Neuronal stem cell (in vitro differentiated cells): Measurements from ENCODE around the gene C18orf32. TPM values are rescaled to one million over a fixed set of nuclear protein-coding genes. Genes with fewer than 3 reads are reported as not detected.

ENCODE experiments used
- DNase-seq: peaks from one replicate; pipeline ENCODE4 v3.0.0-alpha.2; 2013; ENCODE audit warnings: low spot score
- H2AFZ ChIP-seq: one replicate; pipeline ENCODE4 v1.6.1; 2013; ENCODE audit warnings: mild to moderate bottlenecking, low read length, inconsistent platforms
- H2AK5ac ChIP-seq: 2 replicates; pipeline ENCODE4 v1.6.1; 2013; ENCODE audit warnings: low read depth, mild to moderate bottlenecking, inconsistent platforms, low read length, moderate library complexity, mixed read lengths
- H2BK120ac ChIP-seq: 2 replicates; pipeline ENCODE4 v1.6.1; 2013; ENCODE audit warnings: low read depth, mild to moderate bottlenecking, inconsistent platforms, low read length, moderate library complexity, mixed read lengths
- H2BK12ac ChIP-seq: one replicate; pipeline ENCODE4 v1.6.1; 2013; ENCODE audit warnings: low read length, inconsistent platforms
- H2BK15ac ChIP-seq: 2 replicates; pipeline ENCODE4 v1.6.1; 2013; ENCODE audit warnings: mild to moderate bottlenecking, low read length, inconsistent platforms, mixed read lengths
- H2BK5ac ChIP-seq: one replicate; pipeline ENCODE4 v1.6.1; 2013; ENCODE audit warnings: inconsistent platforms, mild to moderate bottlenecking, low read length, moderate library complexity
- H3K14ac ChIP-seq: one replicate; pipeline ENCODE4 v1.6.1; 2013; ENCODE audit warnings: low read length, inconsistent platforms
- H3K18ac ChIP-seq: 2 replicates; pipeline ENCODE4 v1.6.1; 2013; ENCODE audit warnings: low read length, inconsistent platforms
- H3K23ac ChIP-seq: 2 replicates; pipeline ENCODE4 v1.6.1; 2013; ENCODE audit warnings: low read depth, mild to moderate bottlenecking, mixed read lengths, low read length, inconsistent platforms; ENCODE audit not compliant: poor library complexity
- H3K27ac ChIP-seq: replicated peaks from 3 replicates; pipeline ENCODE4 v1.5.1; 2013; ENCODE audit warnings: low read length, inconsistent platforms
- H3K27me3 ChIP-seq, 3 experiments: 2 replicates each; pipeline ENCODE4 v1.6.1; 2013; ENCODE audit warnings: low read length in 3 of 3, mild to moderate bottlenecking in 2 of 3, inconsistent platforms in 1 of 3, low read depth in 1 of 3, mixed read lengths in 1 of 3, moderate library complexity in 1 of 3; ENCODE audit not compliant: control insufficient read depth in 3 of 3, insufficient read depth in 3 of 3
- H3K36me3 ChIP-seq, 2 donors: replicated peaks in 1 of 2; 2 replicates each; pipeline ENCODE4 v1.6.1; 2013; ENCODE audit warnings: low read length in 2 of 2; ENCODE audit not compliant: control insufficient read depth in 2 of 2, insufficient read depth in 2 of 2
- H3K4ac ChIP-seq: 2 replicates; pipeline ENCODE4 v1.6.1; 2013; ENCODE audit warnings: inconsistent platforms, mild to moderate bottlenecking, low read length, moderate library complexity
- H3K4me1 ChIP-seq, 2 donors: 1 replicate in 1 of 2; 2 replicates in 1 of 2; pipeline ENCODE4 v1.6.1; 2013; ENCODE audit warnings: low read length in 2 of 2, low read depth in 1 of 2; ENCODE audit not compliant: control insufficient read depth in 2 of 2, insufficient read depth in 1 of 2
- H3K4me2 ChIP-seq: one replicate; pipeline ENCODE4 v1.6.1; 2013; ENCODE audit warnings: mild to moderate bottlenecking, low read length, inconsistent platforms; ENCODE audit not compliant: insufficient read depth, poor library complexity, severe bottlenecking
- H3K4me3 ChIP-seq, 2 donors: 2 replicates each; pipeline ENCODE4 v1.5.1; 2013; ENCODE audit warnings: low read length in 2 of 2, mild to moderate bottlenecking in 2 of 2, inconsistent platforms in 1 of 2, moderate library complexity in 1 of 2
- H3K79me1 ChIP-seq: one replicate; pipeline ENCODE4 v1.6.1; 2013; ENCODE audit warnings: low read depth, mild to moderate bottlenecking, inconsistent platforms, low read length, moderate library complexity
- H3K9ac ChIP-seq: one replicate; pipeline ENCODE4 v1.6.1; 2013; ENCODE audit warnings: mild to moderate bottlenecking, low read depth, low read length, inconsistent platforms; ENCODE audit not compliant: poor library complexity
- H3K9me3 ChIP-seq, 2 donors: replicated peaks in 1 of 2; 2 replicates each; pipeline versions ENCODE3 to v1.6.1; 2013; ENCODE audit warnings: low read length in 2 of 2, mild to moderate bottlenecking in 2 of 2, inconsistent platforms in 1 of 2, low read depth in 1 of 2, mixed read lengths in 1 of 2, moderate library complexity in 1 of 2; ENCODE audit not compliant: control insufficient read depth in 2 of 2, insufficient read depth in 1 of 2
- H4K8ac ChIP-seq: one replicate; pipeline ENCODE4 v1.6.1; 2013; ENCODE audit warnings: low read depth, mild to moderate bottlenecking, inconsistent platforms, low read length, moderate library complexity
- H4K91ac ChIP-seq: one replicate; pipeline ENCODE4 v1.6.1; 2013; ENCODE audit warnings: low read length, low read depth, mild to moderate bottlenecking, inconsistent platforms; ENCODE audit not compliant: poor library complexity
- WGBS, 2 donors: extraction: QIAGEN DNeasy Blood & Tissue Kit; methylation state at CpG; one replicate each; pipeline ENCODE4 v1.1.7; 2013; ENCODE audit warnings: missing lambda C conversion rate in 2 of 2, mixed read lengths in 1 of 2; ENCODE audit not compliant: insufficient read length in 2 of 2, insufficient replicate concordance in 1 of 2; ENCODE audit errors: extremely low coverage in 2 of 2; 5-methylcytosine and 5-hydroxymethylcytosine counted together
- polyA plus RNA-seq, 2 experiments: library from polyadenylated mRNA; stranded (reverse); fragments of 200-250 nt; gene quantifications; one replicate each; pipeline ENCODE4 v1.2.3, GENCODE V29; 2013

The C18orf32 gene
- polyA plus RNA-seq (2013, experiment 1 of 2) = 77.9 TPM
- 78.9 TPM for polyA plus RNA-seq (2013, experiment 2 of 2)

DNA sequence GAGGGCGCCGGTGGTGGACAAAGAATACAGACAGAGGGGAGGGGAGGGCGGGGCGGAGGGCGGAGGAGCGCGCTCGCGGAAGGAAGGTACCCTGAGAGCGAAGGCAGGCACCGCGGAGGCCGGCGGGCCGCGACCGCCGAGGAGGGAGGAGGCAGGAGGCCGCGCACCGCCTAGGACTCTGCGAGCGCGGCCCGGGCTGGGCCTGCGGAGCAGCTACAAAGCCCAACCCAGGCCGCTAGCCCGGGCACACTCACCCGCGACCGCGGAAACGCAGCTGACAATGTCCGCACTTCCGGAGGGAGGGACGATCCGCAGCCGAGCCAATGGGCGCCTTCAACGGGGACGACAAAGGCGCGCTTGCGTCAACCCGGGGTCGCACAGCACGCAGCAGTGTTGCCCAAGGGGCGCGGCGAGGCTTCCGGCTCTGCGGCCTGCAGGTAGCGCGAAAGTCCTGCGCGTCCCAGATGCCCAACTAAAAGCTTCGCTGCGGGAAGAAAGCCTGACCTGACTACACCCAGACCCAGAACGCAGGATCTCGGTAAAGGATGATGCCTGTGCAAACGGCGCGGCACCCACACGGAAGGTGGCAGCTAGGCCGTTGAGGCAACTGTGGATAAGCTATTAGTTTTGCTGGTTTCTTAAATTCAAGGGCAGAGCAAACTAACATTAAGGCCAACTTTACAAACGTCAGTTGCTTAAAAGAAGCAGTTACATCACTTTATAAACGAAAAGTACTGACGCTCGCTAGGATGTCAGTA lies at the start of gene C18orf32:
Gene C18orf32, minus strand, starts transcription at position 282 of the 758 bp plus-strand sequence. CDS start 3,486 bp downstream, outside the sequence.
- Histone ChIP-seq H2BK12ac (no peak within 1 kb of the TSS), H2BK15ac (no peak within 1 kb of the TSS), H2AK5ac (no peak within 1 kb of the TSS), H3K9me3 (no peaks in the 10 kb centered on the region), H3K4me2 (peak within 1 kb of the TSS; percentile 58), H4K91ac (no peak within 1 kb of the TSS), H3K36me3 (peaks cover 15 to 61% of the 10 kb centered on the region in 2 donors), H3K18ac (peak within 1 kb of the TSS; percentile 97), H3K4me3 (peak within 1 kb of the TSS; percentile 67 to 92), H3K4me1 (peaks cover 7 to 17% of the 10 kb centered on the region in 2 donors), H2BK5ac (no peak within 1 kb of the TSS), H2AFZ (peak within 1 kb of the TSS; percentile 90), H3K14ac (no peak within 1 kb of the TSS), H3K9ac (peak within 1 kb of the TSS; percentile 90), H3K23ac (peak within 1 kb of the TSS; percentile 94), H4K8ac (no peak within 1 kb of the TSS), H2BK120ac (no peak within 1 kb of the TSS), H3K79me1 (peaks cover 2% of the 10 kb centered on the region), H3K4ac (no peak within 1 kb of the TSS), H3K27ac (peak within 1 kb of the TSS; percentile 78), H3K27me3 (no peaks in the 10 kb centered on the region)
- no CpG with 5 or more reads among the region's 69 CpGs for WGBS, 2 donors
- DNase-seq = peak; percentile 82

DNA sequence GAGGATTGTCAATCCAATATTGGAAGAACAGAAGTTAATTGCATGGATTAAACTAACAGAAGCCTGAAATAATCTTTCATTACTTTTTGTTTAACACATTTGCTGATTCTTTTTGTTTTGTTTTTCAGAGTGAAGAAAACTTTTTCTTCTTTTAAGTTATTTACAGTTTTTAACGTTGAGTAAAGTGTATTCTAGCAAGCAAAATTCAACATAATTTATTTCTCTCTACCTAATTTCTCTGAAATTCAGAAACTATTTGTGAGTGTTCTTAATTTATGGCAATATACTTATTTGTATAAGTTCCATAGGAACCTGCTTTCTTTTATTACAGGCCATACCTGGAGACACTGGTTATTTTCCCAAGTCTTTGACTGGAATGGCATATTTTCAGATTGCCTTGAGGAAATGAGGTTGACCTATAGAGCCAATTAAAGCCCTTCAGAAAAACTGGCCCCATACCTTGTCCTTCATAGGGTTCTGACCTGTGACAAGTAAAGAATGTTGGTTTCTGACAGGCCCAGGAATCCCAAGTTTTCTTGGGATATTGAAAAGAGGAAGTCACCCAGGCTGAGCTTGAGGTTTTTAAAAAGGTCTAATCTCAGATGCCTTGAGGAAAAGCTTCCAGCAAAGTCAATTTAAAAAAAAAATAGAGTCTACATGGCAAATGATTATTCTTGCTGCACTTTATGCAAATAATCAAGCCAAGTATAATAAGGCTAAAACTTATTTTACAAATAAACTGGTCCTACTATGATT lies 48.0 kb upstream of the C18orf32 start:
- Histone ChIP-seq H3K4me1 (peaks cover 0 to 5% of the 10 kb centered on the region in 2 donors), H3K9me3 (peaks cover 1 to 9% of the 10 kb centered on the region in 2 donors), H2AFZ (no peak overlapping the region), H2BK12ac (no peak overlapping the region), H3K18ac (no peak overlapping the region), H4K8ac (no peak overlapping the region), H3K23ac (no peak overlapping the region), H2AK5ac (no peak overlapping the region), H2BK120ac (no peak overlapping the region), H3K9ac (no peak overlapping the region), H3K27me3 (no peaks in the 10 kb centered on the region), H4K91ac (no peak overlapping the region), H3K4me3 (no peak overlapping the region), H3K14ac (no peak overlapping the region), H3K36me3 (no peaks in the 10 kb centered on the region), H3K79me1 (no peaks in the 10 kb centered on the region), H3K27ac (no peak overlapping the region), H2BK15ac (no peak overlapping the region), H3K4me2 (no peak overlapping the region), H3K4ac (no peak overlapping the region), H2BK5ac (no peak overlapping the region)
- no CpG with 5 or more reads among the region's 1 CpG for WGBS, 2 donors
- DNase-seq = no peak

GRCh38 chr18:49531678-49532153 lies 44.7 kb upstream of the C18orf32 start:
- no CpG with 5 or more reads among the region's 10 CpGs for WGBS, 2 donors
- H2BK120ac ChIP-seq = no peak overlapping the region
- no peak overlapping the region for H3K4me3 ChIP-seq

GRCh38 chr18:49529596-49529995 lies 42.6 kb upstream of the C18orf32 start:
- Histone ChIP-seq H2BK120ac (no peak overlapping the region), H3K4me3 (no peak overlapping the region), H3K27ac (no peak overlapping the region), H2BK5ac (no peak overlapping the region), H2BK12ac (no peak overlapping the region), H3K23ac (no peak overlapping the region), H3K79me1 (no peaks in the 10 kb centered on the region), H4K8ac (no peak overlapping the region), H4K91ac (no peak overlapping the region), H3K9me3 (peaks cover 0 to 2% of the 10 kb centered on the region in 2 donors), H3K14ac (no peak overlapping the region), H3K4me2 (no peak overlapping the region), H2AFZ (no peak overlapping the region), H3K18ac (no peak overlapping the region), H3K4ac (no peak overlapping the region), H2BK15ac (no peak overlapping the region), H3K27me3 (no peaks in the 10 kb centered on the region), H2AK5ac (no peak overlapping the region), H3K9ac (no peak overlapping the region), H3K4me1 (peaks cover 3 to 15% of the 10 kb centered on the region in 2 donors), H3K36me3 (no peaks in the 10 kb centered on the region)
- DNase-seq = no peak
- no CpG with 5 or more reads among the region's 3 CpGs for WGBS, 2 donors

More at GRCh38 chr18:49531678-49532153, 44.7 kb upstream of the C18orf32 start:
- Histone ChIP-seq H3K79me1 (no peaks in the 10 kb centered on the region), H2BK15ac (no peak overlapping the region), H2BK12ac (no peak overlapping the region), H2BK5ac (no peak overlapping the region), H3K4ac (no peak overlapping the region), H4K91ac (no peak overlapping the region), H3K27ac (no peak overlapping the region), H3K18ac (no peak overlapping the region), H3K27me3 (no peaks in the 10 kb centered on the region), H4K8ac (no peak overlapping the region), H3K9ac (no peak overlapping the region), H3K23ac (no peak overlapping the region), H3K9me3 (peaks cover 1 to 9% of the 10 kb centered on the region in 2 donors), H3K14ac (no peak overlapping the region), H2AFZ (no peak overlapping the region), H2AK5ac (no peak overlapping the region), H3K4me2 (no peak overlapping the region), H3K36me3 (no peaks in the 10 kb centered on the region), H3K4me1 (peaks cover 2 to 14% of the 10 kb centered on the region in 2 donors)
- no peak for DNase-seq
